GM21381 (cell line): Measurements from ENCODE around the gene C22orf15.
A peak's percentile ranks its signal among the peaks of the same experiment; 100 is the strongest.
"Not testable (repeated sequence)": the region's sequence is repeated elsewhere in the genome, so short reads cannot be mapped to it uniquely, and the experiment has no call there.

Experiments used
- ATAC-seq: cut with Tn5 transposase; IDR thresholded peaks from one replicate; pipeline ENCODE4 v1.9.1; 2021; ENCODE audit warnings: mild to moderate bottlenecking, moderate library complexity; ENCODE audit not compliant: unreplicated experiment

Gene C22orf15, protein sequence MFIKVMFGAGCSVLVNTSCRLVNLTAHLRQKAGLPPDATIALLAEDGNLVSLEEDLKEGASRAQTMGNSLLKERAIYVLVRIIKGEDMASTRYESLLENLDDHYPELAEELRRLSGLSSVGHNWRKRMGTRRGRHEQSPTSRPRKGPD

GRCh38 chr22:23762842-23763578, at the start of gene C22orf15:
Gene C22orf15 (plus strand): TSS chr22:23762990. CDS start chr22:23763307, 317 bp downstream.
- ATAC-seq: no peak

GRCh38 chr22:23713696-23714595, 48.8 kb upstream of the C22orf15 start:
- no peak for ATAC-seq

DNA sequence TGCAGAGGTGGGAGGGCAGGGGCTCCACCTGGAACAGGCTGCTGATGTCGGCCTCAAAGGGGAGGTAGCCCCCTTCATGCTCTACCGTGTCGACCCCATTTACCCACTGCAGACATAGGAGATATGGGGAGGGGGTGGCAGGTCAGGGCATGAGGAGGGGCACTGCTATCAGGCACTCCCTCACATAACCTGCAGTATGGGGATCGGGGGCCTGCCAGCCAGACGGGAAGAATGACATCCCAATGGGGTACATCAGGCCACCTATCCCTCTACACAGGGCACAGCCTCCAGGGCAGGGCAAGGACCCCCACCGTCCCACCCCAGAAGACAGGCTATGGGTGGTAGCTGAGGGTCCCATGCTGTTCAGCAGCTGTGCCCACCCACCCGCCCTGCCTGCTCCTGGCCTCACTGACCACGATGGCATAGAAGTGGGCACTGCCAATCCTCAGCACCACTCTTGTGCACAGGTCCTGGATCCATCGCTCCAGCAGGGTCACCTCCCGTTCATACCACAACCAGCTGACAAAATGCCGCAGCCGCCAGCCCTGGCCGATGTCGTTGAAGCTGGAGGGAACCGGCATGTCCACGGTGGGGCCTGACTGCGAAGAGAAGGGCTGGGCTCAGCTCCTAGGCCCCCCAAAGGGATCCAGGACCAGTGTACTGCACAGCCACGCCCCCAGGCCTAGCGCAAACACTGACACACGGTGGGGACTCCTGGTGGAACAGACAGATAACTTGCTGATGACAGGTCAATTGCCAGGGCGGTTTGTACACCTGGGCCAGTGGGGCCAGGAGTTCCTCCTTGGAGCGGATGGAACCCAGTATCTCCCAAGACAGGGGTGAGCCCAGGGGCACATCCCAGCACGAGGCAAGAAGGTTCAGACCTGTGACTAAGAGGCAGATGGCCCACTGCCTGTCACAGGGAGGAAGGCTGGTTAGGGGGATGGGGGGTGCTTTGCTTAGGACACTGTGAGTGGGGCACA, 47.9 kb upstream of the C22orf15 start:
- no peak for ATAC-seq

- no peak for ATAC-seq
Measured at GRCh38 chr22:23715806-23716375, 46.9 kb upstream of the C22orf15 start.

GRCh38 chr22:23716811-23717801, 45.7 kb upstream of the C22orf15 start:
- ATAC-seq: peak; percentile 87

DNA sequence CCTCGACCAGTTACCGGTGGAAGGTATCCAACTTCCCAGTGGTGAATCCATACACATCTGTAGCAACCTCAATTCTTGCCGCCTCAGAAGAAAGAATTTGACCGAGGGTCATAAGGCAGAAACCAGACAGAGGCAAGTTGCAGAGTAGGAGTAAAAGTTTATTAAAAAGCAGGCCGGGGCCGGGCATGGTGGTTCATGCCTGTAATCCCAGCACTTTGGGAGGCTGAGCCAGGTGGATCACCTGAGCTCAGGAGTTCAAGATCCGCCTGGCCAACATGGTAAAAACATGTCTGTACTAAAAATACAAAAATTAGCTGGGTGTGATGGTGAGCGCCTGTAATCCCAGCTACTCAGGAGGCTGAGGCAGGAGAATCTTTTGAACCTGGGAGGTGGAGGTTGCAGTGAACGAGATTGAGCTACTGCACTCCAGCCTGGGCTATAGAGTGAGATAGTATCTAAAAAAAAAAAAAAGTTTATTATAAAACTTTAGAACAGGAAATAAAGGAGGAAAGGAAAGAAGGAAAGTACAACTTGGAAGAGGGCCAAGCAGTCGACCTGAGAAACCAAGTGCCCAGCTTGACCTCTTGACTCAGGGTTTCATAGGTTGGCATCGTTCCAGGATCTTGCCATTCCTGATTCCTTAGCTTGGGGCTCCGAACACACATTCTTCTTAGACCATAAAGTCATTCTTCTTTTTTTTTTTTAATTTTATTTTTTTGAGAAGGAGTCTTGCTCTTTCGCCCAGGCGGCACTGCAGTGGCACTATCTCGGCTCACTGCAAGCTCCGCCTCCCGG, 44.2 kb upstream of the C22orf15 start:
- ATAC-seq: no peak

DNA sequence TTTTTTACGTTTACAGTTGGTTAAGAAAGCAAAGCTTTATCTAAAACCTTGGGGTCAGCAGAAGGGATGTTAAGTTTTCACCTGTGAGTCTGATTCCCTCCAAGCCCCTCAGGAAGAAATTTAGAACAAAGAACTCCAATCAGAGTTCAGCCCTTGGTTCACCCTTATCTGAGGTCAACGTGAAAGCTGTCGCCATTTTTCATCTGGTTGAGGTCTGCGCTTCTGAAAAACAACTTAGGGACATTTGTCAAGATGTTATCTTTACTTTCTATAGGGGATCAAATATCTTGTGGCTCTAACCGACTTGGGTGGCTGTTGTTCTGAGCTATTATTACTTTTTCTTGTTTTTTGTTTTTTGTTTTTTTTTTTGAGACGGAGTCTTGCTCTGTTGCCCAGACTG, 41.9 kb upstream of the C22orf15 start:
- ATAC-seq: no peak

GRCh38 chr22:23722160-23722559, 40.6 kb upstream of the C22orf15 start:
- ATAC-seq: no peak

GRCh38 chr22:23722724-23723123, 40.1 kb upstream of the C22orf15 start:
- ATAC-seq: no peak

DNA sequence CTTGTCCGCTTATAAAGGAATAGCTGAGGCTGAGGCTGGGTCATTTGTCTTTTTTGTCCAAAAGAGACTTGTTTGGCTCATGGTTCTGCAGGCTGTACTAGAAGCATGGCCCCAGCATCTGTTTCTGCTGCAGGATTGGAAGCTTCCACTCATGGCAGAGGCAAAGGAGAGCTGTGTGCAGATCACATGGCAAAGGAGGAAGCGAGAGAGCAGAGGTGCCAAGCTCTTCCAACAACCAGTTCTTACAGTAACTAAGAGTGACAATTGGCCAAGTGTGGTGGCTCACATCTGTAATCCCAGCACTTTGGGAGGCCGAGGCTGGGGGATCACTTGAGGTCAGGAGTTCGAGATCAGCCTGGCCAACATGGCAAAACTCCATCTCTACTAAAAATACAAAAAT, 34.7 kb upstream of the C22orf15 start:
- ATAC-seq: not testable (repeated sequence)

DNA sequence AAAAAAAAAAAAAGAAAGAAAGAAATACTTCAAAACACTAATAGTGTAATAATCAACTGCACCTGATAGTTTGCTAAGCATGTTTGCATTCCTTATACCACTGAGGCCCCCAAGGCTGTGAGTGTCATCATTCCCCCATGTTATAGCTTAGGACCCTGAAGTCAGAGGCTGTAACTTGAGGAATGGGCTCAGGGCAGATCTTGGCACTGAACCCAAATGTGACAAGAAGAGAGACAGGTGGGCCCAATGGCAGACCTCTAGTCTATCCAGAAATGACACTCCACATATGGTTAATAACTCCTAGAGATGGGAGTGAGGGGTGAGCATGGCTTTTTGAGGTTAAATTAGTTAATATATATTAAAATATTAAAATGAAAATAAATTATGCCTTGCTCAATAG, 25.1 kb upstream of the C22orf15 start:
- ATAC-seq: no peak

DNA sequence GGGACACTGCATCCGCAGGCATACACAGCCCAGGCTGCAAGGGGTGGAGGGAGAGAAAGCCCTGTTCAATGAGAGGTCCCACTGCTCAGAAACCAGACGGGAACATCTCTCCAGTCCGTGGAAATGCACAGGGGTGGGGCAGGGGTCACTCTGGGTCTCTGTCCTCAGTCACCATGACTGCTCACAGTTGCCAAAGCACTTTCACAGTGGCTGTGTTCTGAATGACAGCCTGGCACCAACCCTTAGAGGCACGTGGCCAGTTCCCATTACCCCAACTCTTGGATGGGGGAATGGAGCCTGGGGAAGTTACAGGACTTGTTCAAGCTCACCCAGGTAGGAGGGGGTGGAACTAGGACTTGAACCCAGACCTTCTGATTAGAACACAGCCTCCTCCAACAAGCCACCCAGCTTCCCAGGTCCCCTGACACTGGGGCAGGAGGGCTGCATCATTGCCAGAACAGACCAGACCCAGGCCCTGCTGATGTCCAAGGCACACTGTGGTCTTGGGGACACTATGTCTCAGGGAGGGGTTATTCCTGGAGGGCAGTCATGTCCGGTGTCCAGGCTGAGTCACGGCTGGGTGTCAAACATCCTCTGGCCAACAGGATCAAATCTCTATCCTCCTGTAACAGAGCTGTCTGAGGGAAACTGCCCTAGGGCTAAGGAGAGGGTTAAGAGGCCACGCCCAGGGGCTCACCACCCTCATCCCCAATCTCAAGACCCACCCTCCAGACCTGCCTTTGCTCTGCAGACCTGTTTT, 20.1 kb upstream of the C22orf15 start:
- no peak for ATAC-seq

DNA sequence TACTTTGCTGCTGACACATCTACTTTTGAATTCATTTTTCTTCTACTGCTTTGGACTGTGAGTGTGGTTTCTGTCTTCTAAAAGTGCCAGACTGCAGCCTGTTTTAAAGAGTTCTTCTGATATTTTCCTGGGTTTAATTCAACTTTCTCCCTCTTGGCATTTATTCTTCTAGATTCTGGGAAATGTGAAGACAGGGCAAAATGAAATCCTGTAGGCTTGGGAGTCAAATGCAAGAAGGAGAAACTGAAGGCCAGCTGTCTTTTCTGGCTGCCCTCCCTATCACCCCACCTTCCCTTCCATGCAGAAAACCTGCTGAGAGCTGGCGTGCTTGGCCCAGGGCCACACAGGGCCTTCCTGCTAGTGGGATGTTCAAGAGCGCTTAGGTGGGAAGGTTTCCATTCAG, 19.5 kb upstream of the C22orf15 start:
- ATAC-seq: no peak

DNA sequence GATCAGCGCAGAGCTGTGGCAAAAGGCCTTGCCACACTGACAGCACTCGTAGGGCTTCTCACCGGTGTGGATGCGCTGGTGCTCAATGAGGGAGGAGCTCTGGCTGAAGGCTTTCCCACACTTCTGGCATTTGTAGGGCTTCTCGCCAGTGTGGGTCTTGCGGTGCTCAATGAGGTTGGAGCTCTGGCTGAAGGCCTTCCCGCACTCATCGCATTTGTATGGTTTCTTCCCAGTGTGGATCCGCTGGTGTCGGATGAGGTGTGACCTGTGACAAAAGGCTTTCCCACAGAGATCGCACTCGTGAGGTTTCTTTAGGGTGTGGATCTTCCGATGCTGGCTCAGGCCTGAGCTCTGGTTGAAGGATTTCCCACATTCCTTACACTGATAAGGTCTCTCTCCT, 18.8 kb upstream of the C22orf15 start:
- no peak for ATAC-seq

DNA sequence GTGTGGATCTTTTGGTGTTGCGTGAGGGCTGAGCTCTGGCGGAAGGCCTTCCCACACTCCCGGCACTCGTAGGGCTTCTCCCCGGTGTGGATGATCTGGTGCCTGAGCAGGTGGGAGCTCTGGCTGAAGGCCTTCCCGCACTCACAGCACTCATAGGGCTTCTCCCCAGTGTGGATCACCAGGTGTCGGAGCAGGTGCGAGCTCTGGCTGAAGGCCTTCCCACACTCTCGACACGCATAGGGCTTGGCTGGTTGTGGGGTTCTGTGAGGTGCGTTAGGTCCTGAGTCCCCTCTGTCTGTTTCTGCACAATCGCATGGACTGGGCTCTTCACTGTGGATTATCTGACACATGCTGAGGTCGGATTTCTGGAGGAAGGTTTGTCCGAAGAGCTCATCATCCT, 18.3 kb upstream of the C22orf15 start:
- ATAC-seq: no peak

- ATAC-seq: no peak
Measured at GRCh38 chr22:23745791-23746190, 17.0 kb upstream of the C22orf15 start.

- ATAC-seq: no peak
Measured at GRCh38 chr22:23749841-23750301, 12.9 kb upstream of the C22orf15 start.
